Measurements from ENCODE around the gene HEXIM1.

The HEXIM1 gene

DNA sequence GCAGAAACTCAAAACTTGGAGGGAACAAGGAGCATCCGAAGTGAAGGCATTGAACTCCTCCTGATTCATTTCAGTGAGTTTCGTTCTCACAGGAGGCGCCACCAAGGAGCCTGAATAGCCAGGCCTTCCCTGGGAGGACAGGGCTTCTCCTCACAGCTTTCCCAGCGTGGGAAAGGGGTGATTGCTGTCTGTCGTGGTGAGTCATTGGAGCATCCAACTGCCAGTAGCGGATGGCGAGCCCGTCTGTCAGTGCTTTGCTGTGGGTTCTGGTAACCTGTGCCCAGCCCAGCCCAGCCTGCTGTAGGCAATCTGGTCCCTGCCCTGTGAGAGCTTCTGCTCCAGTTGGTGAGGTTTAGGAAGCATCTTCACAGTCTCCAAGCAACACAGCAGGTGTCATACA, 44.2 kb upstream of the HEXIM1 start:
- DNase-seq (ENCODE audit: low read depth): no peak
- TF ChIP-seq, protein P1, sequence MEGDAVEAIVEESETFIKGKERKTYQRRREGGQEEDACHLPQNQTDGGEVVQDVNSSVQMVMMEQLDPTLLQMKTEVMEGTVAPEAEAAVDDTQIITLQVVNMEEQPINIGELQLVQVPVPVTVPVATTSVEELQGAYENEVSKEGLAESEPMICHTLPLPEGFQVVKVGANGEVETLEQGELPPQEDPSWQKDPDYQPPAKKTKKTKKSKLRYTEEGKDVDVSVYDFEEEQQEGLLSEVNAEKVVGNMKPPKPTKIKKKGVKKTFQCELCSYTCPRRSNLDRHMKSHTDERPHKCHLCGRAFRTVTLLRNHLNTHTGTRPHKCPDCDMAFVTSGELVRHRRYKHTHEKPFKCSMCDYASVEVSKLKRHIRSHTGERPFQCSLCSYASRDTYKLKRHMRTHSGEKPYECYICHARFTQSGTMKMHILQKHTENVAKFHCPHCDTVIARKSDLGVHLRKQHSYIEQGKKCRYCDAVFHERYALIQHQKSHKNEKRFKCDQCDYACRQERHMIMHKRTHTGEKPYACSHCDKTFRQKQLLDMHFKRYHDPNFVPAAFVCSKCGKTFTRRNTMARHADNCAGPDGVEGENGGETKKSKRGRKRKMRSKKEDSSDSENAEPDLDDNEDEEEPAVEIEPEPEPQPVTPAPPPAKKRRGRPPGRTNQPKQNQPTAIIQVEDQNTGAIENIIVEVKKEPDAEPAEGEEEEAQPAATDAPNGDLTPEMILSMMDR (IDR thresholded peaks at IDR 0.05; ENCODE audit: low read length, missing control alignments): no peak
- no peak overlapping the region for H3K4me3 ChIP-seq (replicated peaks; ENCODE audit: low read depth, low read length)

DNA sequence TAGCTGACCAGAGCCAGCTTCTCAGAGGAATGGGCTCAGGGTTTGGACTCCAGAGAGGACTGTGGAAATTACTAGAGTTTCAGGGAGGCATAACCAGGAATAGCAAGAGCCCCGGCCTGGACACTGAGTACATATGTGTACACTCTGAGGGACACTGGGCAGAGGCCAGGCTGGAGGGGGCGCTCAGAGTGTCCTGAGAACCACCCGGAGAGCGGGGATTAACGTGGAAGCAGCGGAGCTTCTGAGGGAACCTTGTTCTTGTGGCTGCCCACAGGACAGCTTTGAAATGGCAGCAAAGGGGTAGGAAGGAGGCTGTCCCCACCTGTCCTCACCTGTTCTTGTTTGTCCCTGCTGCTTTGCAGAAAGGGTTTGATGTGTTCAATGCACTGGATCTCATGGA, 43.8 kb upstream of the HEXIM1 start:
- TF ChIP-seq, protein P1 (IDR thresholded peaks at IDR 0.05; ENCODE audit: low read length, missing control alignments): no peak
- DNase-seq (ENCODE audit: low read depth): no peak
- H3K4me3 ChIP-seq (replicated peaks; ENCODE audit: low read depth, low read length): no peak overlapping the region

GRCh38 chr17:45104907-45105624, 43.2 kb upstream of the HEXIM1 start:
- H3K4me3 ChIP-seq (replicated peaks; ENCODE audit: low read depth, low read length): no peak overlapping the region
- TF ChIP-seq, protein P1 (IDR thresholded peaks at IDR 0.05; ENCODE audit: low read length, missing control alignments): peak; percentile 1
- no peak for DNase-seq (ENCODE audit: low read depth)

- no peak for DNase-seq (ENCODE audit: low read depth)
- TF ChIP-seq, protein P1 (IDR thresholded peaks at IDR 0.05; ENCODE audit: low read length, missing control alignments): no peak
- no peak overlapping the region for H3K4me3 ChIP-seq (replicated peaks; ENCODE audit: low read depth, low read length)
Observed at GRCh38 chr17:45106096-45106495, 42.2 kb upstream of the HEXIM1 start.

DNA sequence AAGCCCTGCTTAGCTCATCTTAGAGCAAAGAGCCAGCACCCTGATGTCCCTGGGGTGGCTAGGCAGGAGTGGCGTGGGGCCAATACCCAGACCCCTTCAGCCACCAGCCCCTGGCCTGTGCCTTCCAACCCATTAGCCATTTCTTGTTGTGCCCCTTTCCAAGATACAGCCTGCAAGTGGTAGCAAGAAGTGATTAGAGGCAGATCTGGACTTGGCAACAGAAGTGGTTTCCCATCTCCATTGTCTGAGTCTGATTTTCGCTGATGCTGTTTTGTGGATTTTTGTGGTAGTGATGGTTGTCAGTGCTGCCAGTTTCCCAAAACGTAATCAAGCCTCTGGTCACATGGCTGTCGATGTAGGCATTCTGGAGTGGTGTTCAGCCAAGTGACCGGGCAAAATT, 41.7 kb upstream of the HEXIM1 start:
- no peak overlapping the region for H3K4me3 ChIP-seq (replicated peaks; ENCODE audit: low read depth, low read length)
- DNase-seq (ENCODE audit: low read depth): no peak
- TF ChIP-seq, protein P1 (IDR thresholded peaks at IDR 0.05; ENCODE audit: low read length, missing control alignments): no peak

GRCh38 chr17:45107293-45108010, 40.8 kb upstream of the HEXIM1 start:
- TF ChIP-seq, protein P1 (IDR thresholded peaks at IDR 0.05; ENCODE audit: low read length, missing control alignments): no peak
- no peak overlapping the region for H3K4me3 ChIP-seq (replicated peaks; ENCODE audit: low read depth, low read length)
- DNase-seq (ENCODE audit: low read depth): no peak

All from fibroblast of pulmonary artery (primary cell).